Stimulated activated CD4-positive, alpha-beta T cell treated with anti-CD3 and anti-CD28 coated beads, Interleukin-1b, Interleukin-23, amount 100 ng/mL, for 4 hours (primary cell): ENCODE data around the gene EIF4A2.
"Not testable (repeated sequence)": the region's sequence is repeated elsewhere in the genome, so short reads cannot be mapped to it uniquely, and the experiment has no call there.

ENCODE experiments used
- DNase-seq, 2 donors: peaks; one replicate each; pipeline ENCODE4 v3.0.0-alpha.2; 2020; ENCODE audit warnings: low read depth in 2 of 2

EIF4A2 gene

GRCh38 chr3:186818956-186819355, 35.6 kb downstream of the EIF4A2 start:
- no peak for DNase-seq

- DNase-seq, result no peak
Measured at GRCh38 chr3:186821429-186822387, 38.3 kb downstream of the EIF4A2 start.

- DNase-seq, result not testable (repeated sequence)
Measured at GRCh38 chr3:186822388-186822759, 39.0 kb downstream of the EIF4A2 start.

- no peak for DNase-seq
Measured at GRCh38 chr3:186823386-186823785, 40.0 kb downstream of the EIF4A2 start.

GRCh38 chr3:186824430-186825139, 41.2 kb downstream of the EIF4A2 start:
- no peak for DNase-seq

GRCh38 chr3:186825294-186825821, 42.0 kb downstream of the EIF4A2 start:
- DNase-seq, result peak in 1 of 2 donors; percentile 37

GRCh38 chr3:186825872-186826409, 42.6 kb downstream of the EIF4A2 start:
- DNase-seq, result no peak

- no peak for DNase-seq
Measured at GRCh38 chr3:186826410-186826975, 43.1 kb downstream of the EIF4A2 start.

GRCh38 chr3:186826976-186827857, 43.8 kb downstream of the EIF4A2 start:
- DNase-seq, result peak; percentile 78 to 80

- DNase-seq, result no peak
Measured at GRCh38 chr3:186828340-186828739, 45.0 kb downstream of the EIF4A2 start.

GRCh38 chr3:186831798-186832197, 48.4 kb downstream of the EIF4A2 start:
- DNase-seq, result no peak

- DNase-seq, result no peak
Measured at GRCh38 chr3:186832276-186832675, 48.9 kb downstream of the EIF4A2 start.
